CMK (cell line): Measurements from ENCODE around the gene ADPRHL1.

ENCODE experiments used
- DNase-seq: peaks from one replicate; pipeline ENCODE4 v3.0.0-alpha.2; 2010; ENCODE audit warnings: low read depth

Gene ADPRHL1

DNA sequence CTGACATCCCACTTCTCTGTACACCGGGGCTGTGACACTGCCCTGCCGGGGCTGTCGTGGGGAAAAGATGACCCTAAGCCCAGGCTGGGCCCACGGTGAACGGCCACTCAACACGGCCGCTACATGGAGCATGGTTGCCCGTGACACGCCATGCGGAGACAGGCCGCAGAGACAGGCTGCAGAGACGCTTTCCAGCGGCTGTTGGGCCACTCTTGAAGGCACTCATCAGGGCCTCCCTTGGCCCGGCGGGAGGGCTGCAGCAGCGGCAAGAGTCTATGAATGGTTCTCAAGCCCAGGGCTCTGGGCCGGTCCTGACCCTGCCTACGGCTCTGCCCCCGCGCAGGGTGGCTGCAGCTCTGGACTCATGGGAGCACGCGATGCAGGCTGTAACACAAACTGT lies 22.1 kb downstream of the ADPRHL1 start:
- DNase-seq = no peak

DNA sequence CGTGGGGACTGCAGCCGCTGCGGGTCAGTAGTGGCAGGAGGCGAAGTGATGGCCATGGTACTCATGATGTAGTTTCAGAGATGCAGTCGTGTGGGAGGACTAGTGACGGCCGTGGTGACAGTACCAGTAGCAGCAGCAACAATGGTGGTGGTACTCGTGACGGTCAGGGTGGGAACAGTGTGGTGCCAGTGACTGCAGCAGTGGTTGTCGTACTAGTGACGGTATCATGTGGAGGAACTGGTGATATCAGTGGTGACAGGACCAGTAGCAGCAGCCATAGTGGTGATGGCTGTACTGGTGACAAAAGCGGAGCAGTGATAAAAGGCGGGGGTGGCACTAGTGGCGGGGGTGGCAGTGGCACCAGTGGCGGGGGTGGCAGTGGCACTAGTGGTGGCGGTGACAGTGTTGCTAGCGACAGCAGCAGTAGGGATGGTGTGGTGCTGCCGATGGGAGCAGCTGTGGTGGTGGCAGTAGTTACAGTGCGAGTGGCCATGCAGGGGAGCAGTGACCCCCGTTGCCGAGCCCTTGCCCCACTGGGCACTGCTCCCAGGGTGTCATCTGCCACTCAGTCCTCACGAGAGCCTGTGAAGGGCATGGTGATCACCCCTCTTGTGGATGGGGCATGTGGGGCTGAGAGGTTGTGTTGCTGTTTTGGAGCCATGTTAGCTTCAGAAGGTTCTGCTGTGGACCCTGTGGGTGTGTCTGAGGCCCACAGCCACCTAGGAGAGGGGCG lies 22.7 kb downstream of the ADPRHL1 start:
- no peak for DNase-seq

DNA sequence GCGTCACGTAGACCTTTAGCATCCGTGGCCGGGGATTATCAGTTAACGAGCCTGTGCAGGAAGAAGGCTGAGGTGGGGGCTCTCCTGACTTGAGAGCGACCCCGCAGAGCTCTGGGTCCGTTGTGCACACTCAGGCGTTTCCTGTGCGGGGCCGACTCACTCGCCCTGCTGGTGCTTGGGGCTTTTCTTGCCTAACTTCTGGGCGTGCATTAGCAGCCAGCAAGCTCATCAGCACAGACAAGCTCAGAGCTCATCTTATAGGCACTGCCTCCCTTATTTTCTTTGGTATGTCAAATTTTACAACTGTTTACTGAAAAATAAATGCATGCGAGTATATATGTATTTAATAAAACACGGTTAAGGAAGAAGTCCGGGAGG lies 23.7 kb downstream of the ADPRHL1 start:
- no peak for DNase-seq

DNA sequence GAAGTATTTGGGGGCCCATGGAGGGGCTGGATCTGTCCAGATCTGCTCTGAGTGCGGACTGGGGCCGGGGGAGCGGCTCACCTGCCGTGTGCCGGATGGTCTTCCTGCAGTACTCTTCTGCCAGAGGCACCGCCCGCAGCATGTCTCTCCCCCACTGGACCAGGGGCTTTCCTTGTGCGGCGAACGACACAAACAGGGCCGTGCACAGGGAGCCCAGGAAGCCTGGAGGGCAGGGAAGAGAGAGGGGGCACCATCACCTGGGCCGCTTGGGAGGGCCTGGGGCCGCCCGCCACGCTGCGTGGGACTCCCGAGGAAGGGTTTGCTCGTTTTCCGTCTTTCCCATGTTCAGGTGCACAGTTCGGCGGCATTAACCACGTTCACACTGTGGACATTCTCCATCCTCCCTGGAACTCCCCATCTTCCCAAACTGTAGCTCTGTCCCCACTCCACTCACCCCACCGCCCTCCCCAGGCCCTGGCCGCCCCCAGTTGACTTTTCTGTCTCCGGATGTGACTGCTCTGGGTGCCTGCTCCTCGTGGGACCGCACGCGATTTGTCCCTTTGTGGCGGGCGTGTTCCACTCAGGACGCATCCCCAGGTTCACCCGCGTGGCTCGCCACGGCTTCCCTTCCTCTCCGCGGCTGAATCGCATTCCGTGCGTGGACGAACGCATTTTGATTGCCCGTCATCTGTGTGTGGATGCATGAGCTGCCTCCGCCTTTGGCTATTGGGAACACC lies 24.2 kb downstream of the ADPRHL1 start:
- no peak for DNase-seq

DNA sequence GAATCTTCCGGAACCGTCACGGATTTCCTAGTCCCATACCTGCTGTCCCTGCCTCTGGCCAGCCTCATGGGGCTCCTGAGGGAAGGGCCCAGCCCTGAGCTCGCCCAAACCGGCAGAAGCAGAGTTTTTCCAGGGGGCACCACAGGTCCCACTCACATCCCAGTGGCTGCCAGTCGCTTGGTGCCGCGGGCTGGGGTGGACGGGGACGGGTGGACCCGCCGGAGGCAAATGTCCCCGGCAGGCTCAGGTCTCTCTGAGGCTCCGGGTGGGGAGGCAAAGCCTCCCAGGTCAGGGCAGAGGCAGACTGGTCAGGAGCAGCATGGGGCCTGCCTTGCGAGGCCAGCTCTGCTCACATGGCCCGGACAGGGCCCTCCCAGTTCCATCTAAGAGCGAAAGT lies 24.8 kb downstream of the ADPRHL1 start:
- DNase-seq = no peak

DNA sequence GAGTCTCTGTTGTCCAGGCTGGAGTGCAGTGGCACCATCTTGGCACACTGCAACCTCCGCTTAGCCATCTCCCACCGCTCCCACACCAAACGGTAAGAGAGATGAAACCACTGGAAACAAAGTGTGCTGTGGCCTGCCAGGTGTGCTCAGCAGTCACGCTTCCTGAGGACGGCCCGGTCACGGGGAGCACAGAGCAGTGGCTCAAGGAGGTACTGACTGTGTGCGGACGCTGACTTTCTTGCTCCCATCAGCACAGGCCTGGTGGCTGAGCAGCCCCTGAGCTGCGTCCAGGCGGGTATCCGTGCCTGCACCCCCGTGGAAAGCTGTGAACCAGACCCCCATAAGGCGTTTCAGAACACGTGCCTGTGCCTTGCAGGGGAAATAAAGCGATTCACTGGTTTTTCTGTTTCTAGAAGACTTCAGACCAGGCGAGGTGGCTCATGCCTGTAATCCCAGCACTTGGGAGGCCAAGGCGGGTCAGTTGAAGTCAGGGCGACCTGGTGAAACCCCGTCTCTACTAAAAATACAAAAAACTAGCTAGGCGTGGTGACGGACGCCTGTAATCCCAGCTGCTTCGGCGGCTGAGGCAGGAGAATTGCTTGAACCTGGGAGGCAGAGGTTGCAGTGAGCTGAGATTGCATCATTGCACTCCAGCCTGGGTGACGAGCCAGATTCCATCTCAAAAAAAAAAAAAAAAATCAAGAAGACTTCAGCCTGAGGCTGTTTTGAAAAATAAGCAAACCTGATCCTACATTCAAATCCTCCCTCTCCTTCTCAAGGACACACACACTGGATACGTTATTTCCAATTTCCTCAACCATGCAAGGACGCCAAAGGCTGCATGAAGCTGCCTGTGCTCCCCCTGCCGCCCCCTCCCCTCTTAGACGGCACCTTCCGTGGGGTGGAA lies 25.5 kb downstream of the ADPRHL1 start:
- no peak for DNase-seq

DNA sequence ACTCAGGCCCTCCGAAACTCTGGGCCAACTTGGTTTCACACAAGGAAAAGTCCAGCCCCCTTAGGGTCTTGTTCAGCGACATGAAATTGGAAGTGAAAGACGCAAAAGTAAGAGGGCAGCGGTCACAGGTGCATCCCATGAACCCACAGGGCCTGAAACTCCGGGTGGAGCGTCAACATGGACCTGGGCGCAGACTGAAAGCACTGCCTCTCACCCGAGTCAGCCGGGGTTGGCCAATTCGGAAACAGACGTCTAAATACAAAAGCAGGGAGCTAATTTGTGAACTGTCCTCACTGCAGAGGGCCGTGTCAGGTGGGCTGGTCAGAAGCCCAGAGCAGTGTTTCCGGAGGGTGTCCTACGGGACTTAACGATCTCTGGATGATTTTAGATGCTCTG lies 26.7 kb downstream of the ADPRHL1 start:
- no peak for DNase-seq

DNA sequence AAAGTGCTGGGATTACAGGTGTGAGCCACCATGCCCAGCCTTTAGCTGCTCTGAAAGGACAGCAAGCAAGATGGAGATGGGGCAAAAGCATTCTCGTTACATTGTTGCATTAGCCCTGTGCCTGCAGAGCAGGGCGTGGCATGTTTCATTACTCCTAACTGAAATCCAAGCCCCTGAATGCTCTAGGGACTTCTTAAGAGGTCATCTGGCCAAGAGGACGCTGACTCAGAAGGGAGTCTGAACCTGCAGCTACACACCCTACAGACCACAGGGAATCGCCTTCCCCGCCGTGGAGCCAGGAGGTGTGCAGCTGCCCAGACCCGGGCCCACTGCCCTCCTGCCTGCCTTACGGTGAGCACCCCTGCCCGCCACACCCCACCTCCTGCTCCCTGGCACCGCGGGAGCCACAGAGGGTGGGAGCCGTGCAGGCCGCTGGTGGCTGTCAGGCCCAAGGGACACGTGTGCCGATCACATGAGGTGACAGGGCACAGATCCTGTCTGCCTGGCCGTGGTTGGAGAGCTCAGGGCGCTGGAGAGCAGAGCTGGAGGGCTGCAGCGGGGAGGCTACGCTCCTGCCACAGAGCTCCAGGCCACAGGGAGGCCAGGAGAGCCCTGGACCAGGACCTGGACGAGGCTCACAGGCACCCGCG lies 27.2 kb downstream of the ADPRHL1 start:
- no peak for DNase-seq

DNA sequence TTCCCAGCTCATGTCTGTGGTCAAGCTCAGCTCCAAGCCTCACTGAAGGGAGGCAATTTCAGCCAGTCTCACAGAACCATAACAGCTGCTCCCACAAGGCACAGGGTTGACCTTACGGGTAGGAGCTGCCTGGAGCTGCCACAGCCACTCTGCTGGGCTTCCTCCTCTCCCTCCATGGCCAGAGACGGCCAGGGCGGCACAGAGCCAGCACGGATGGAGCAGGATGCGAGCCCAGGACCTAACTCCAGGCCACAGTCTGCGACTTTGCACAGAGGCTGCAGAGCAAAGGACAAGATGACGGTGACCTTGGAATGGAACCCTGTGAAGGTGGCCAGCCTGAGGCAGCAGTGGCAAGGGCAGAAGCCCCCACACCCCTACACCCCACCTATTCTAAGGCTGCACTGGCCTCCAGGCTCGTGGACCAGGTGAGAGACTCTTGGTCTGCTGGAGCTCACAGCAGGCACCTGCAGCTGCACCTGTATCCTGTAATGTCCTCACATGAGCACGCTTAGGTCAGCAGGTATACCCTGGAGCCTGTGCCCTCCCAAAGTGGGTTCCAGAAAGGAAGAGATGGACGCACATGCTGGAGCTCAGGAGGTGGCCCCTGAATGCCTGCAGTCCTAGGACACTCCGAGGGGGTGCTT lies 29.6 kb downstream of the ADPRHL1 start:
- DNase-seq = no peak

DNA sequence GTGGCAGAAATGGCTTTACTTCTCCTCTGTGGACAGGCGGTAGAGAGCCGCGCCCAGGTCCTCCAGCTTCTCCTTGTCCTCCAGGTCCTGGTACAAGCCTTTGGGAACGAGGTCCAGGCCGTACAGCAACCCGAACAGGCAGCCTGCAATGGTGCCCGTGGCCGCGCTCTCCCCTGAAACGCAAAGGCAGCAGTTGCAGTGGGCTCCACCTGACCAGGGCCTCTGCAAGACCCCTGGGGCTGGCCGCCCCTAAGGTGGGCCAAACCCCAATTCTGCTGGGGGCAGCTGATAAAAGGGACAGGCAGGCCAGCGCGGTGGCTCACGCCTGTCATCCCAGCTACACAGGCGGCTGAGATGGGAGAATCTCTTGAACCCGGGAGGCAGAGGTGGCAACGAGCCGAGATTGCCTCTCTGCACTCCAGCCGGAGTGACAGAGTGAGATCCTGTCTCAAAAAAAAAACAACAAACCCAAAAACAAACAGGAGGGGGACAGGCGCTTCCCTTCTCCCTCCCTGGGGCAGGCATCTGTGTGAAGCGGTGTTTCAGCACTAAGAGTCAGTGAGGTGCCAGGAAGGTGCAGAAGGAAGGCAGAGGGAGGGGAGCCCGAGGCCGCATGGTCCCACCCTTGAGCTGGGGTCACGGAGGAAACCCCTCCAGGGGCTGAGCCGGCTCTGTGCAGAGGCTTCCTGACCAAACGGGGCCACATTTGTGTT lies 30.3 kb downstream of the ADPRHL1 start:
- DNase-seq = no peak

DNA sequence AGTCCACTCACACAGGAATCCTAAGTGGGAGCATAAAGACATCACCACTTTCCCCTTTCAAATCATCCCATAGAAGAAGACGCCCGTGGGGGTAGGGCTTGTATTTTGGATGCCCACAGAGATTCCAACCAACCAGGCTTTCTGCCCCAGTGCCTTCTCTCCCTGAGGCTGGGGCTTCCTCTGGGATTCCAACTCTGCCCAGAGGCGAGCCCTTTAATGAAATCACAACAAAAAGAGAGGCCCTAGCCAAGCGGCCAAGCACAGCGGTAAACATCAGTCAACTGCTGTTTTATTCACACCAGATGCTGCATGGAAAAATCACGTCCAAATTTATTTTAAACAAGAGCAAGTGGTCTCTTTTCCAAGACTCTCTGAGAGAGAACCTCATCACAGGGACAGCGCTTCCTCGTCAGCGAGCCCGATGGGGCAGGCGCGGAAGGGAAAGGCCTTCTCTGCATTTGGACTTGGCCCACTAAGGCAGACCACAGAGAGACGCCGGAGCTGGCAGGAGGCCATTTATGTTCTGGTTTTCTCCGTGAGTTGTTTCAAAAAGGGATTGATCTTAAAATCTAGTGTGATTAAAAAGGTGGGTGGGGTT lies 31.5 kb downstream of the ADPRHL1 start:
- no peak for DNase-seq

DNA sequence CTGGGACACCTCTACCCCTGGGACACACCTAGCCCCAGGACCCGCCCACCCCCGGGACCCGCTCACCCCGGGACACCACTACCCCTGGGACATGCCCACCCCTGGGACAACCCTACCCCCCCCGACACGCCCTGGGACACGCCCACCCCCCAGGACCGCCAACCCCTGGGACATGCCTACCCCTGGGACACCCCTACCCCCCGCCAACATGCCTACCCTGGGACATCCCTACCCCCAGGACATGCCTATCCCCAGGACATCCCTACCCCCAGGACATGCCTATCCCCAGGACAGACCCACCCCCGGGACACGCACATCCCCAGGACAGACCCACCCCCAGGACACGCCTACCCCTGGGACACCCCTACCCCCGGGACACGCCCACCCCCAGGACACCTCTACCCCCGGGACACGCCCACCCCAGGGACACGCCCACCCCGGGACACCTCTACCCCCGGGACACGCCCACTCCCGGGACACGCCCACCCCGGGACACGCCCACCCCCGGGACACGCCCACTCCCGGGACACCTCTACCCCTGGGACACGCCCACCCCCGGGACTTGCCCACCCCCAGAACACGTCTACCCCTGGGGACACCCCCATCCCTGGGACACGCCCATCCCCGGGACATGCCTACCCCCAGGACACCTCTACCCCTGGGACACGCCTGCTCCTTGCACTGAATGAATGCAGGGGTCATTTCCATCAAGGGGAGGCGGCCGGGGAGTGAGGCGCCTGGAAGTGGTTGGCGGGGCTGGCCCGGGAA lies 32.3 kb downstream of the ADPRHL1 start:
- DNase-seq = no peak

DNA sequence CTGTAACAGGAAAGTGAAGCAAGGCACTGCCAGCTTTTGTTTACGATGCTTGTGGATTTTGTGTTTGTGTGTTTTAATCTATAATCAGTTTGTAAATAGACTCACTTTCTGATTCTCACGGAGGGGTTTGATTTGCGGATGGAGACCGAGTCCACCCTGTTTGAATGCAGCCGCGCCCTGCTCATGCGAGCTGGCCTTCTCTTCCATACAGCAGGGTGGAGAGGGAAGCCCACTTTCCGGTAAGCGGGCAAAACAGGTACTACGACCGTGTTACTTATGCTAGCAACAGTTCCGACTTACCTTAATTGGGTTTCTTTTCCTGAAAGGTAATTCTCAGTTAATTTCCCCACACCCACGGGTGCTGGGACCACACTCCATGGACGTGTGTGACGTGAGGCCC lies 33.1 kb downstream of the ADPRHL1 start:
- no peak for DNase-seq

DNA sequence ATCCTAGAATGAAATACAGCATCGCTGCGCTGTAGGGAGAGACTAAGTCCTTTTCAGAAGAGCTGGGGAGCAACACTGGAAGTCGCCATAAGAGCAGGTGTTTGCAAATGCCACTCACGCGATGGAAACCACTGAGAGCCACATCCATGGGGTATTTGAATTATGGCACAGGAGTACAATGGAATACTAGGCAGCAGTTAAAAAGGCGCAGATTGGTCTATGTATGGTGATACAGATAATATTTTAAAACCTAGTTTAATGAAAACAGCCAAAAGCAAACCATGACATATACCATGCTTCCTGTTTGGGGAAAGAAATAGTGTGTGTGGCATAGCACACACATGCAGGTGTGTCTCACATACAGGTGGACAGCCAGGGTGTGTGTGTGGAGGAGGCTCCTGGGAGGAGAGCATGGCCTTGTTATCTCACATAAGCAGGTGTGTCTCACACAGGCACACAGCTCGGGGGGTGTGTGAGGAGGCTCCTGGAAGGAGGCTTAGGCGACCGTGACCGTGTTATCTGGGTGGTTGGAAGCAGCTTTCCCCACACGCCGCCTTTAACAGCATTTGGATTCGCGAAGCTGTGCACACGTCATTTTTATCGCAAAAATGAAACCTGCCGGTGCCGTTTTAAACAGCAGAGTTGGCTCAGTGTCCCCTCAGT lies 33.6 kb downstream of the ADPRHL1 start:
- no peak for DNase-seq

DNA sequence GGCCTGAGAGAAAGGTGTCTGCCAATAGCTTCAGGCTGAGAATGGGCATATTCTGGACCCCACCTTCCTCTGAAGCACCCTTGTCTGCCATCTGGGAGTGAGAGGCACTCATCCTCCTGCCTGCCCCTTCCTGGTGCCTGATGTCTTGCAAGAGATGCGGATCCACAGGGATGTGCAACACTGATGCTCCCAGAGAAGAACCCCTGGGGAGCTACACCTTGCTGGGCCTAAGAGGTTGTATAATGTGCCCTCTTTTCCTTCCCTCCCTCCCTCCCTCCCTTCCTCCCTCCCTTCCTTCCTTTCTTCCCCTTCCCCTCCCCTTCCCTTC lies 34.6 kb downstream of the ADPRHL1 start:
- DNase-seq = no peak

DNA sequence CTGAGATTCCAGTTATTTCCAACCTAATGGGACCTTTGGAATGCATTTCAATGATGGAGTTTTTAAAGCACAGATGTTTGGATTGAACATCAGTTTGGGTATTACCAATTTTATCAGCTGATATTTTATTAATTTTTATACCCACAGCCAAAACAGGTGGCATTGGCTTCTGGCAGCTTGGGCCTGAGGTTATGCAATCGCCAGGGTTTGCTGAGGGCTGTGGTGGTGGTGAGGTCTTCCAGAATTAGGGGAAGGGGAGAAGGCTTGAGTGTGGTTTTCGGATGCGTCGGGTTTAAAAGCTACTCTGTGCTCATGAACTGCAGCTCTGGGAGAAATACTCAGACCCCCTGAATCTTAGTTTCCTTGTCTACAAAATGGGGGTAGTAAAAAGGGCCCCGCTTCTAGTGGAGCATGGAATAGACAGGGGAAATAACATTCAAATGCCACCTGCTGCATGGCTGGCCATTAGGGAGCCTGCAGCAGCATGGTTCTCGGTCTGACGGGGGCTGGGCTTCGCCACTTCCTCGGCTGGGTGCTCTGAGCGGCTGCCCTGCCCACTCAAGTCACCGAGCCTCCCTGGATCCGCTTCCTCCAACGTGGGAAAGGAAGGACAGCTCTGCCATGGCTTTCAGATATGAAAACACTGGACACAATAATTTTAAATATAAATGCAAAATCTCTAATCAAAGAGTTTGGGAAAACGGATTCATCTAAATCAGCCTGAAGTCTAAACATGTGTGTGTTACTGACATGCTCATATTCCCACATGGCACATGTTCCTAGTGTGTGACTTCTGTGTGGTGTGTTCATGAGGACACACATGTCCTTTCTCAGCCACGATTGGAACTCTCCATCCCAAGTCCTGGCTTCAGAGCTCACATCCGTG lies 35.2 kb downstream of the ADPRHL1 start:
- DNase-seq = no peak

DNA sequence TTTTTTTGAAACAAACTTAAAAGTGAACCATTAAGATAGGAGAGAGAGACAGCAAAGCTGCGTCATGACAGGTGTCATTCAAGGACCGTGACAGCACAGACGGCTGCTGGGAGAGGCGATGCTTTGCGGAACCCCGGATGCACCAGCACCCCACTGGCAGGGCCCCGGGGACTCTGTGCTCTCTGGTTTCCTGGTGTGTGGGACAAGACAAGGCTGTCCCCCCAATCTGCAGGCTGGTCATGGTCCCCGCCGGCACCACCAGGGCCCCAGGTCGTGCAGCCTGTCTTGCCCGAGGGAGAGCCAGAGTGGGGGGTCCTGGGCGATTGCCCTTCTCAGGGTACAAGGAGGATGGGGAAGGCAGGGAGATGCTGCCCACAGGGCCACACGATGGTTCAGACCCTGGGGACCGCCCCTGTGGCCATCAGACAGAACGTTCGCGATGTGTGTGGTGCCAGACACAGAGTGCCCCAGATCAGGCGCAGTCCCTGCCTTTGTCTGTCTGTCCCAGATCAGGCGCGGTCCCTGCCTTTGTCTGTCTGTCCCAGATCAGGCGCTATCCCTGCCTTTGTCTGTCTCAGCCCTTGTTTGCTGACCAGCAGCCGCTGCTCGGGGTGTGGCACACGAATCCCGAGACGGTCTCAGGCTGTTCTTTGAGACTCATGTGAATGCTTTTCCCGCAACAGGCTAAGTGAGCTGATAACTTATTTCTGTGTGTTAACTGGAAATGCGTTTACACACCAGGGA lies 36.1 kb downstream of the ADPRHL1 start:
- no peak for DNase-seq

DNA sequence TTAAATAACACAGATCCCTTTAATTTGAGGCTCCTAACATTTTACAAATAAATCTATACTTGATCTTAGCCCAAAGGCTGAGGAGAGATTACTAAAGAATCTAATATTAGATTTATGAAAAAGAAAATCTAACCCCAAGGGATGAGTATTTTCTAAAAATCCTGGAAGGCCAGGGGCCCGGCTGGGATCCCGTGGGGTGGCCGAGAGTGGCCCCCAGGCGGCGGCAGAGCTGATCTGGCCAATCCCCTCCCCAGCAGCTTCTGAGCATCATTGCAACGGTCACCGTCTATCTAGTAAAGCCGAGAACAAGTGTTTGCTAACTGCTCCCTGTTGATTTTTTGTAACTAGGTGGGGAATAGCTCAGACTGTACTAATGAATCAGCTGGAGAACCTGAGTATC lies 37.5 kb downstream of the ADPRHL1 start:
- no peak for DNase-seq
